K562 (cell line): ENCODE measurements around the gene SPATA16. TPM values are rescaled to one million over a fixed set of nuclear protein-coding genes. Genes with fewer than 3 reads are reported as not detected.

Experiments used
- ARHGAP35 ChIP-seq: fragments of 450-650 bp; IDR thresholded peaks from 2 replicates; pipeline ENCODE4 v1.6.1; 2018; ENCODE audit not compliant: partially characterized antibody
- ARID3B ChIP-seq: fragments of 250-450 bp; sonication (Bioruptor Pico); IDR thresholded peaks from 2 replicates; pipeline ENCODE4 v1.4.0; 2020; ENCODE audit warnings: borderline replicate concordance
- CTCF ChIP-seq, 3 experiments: IDR thresholded peaks in 2 of 3; conservative IDR thresholded peaks in 1 of 3; 2 replicates each; pipeline ENCODE4 v1.5.1; 2011 to 2012; ENCODE audit warnings: low read length in 3 of 3, mild to moderate bottlenecking in 3 of 3, control low read depth in 2 of 3, improper control_type of control experiment in 1 of 3, inconsistent platforms in 1 of 3, low read depth in 1 of 3, mixed read lengths in 1 of 3, moderate library complexity in 1 of 3; ENCODE audit not compliant: insufficient read depth in 2 of 3
- DACH1 ChIP-seq: fragments of 450-650 bp; IDR thresholded peaks from 2 replicates; pipeline ENCODE4 v1.6.1; 2018; ENCODE audit not compliant: partially characterized antibody
- E2F3 ChIP-seq: fragments of 250-450 bp; sonication (Bioruptor Pico); IDR thresholded peaks from 2 replicates; pipeline ENCODE4 v1.4.0; 2020; ENCODE audit warnings: mild to moderate bottlenecking
- KDM1A ChIP-seq, 2 experiments: fragments of 450-650 bp; IDR thresholded peaks; 2 replicates each; pipeline ENCODE4 v1.6.1; 2016; ENCODE audit warnings: mild to moderate bottlenecking in 2 of 2
- KDM4B ChIP-seq, 2 experiments: fragments of 450-650 bp in 1 of 2; sonication (generic) in 1 of 2; IDR thresholded peaks; 2 replicates each; pipeline ENCODE4 v1.6.1; 2016 to 2017; ENCODE audit warnings: borderline replicate concordance in 2 of 2, antibody characterized with exemption in 1 of 2, low read depth in 1 of 2, mild to moderate bottlenecking in 1 of 2
- KLF6 ChIP-seq: fragments of 250-450 bp; sonication (Bioruptor Pico); IDR thresholded peaks from 2 replicates; pipeline ENCODE4 v1.4.0; 2020; ENCODE audit warnings: mild to moderate bottlenecking, moderate library complexity, borderline replicate concordance
- MLX ChIP-seq, 2 experiments: fragments of 450-650 bp in 1 of 2; sonication (generic) in 1 of 2; formaldehyde crosslinking; conservative IDR thresholded peaks; 2 replicates each; pipeline versions ENCODE4 v1.4.0 to v1.8.1; 2020 to 2022; ENCODE audit warnings: mild to moderate bottlenecking in 1 of 2, missing genetic modification reagents in 1 of 2
- POLR2A ChIP-seq: fragments of 450-650 bp; conservative IDR thresholded peaks from 2 replicates; pipeline ENCODE4 v1.6.1; 2016
- PTBP1 ChIP-seq: fragments of 200-400 bp; formaldehyde crosslinking; IDR thresholded peaks from 2 replicates; pipeline ENCODE4 v1.6.1; 2017; ENCODE audit warnings: low read depth, low read length
- RCOR1 ChIP-seq, 2 experiments: IDR thresholded peaks; 2 replicates each; pipeline ENCODE4 v1.6.1; 2012; ENCODE audit warnings: low read depth in 2 of 2, low read length in 2 of 2, borderline replicate concordance in 1 of 2, improper control_type of control experiment in 1 of 2
- TCF7L2 ChIP-seq: fragments of 150-350 bp; IDR thresholded peaks from 2 replicates; pipeline ENCODE4 v1.6.1; 2016; ENCODE audit warnings: low read depth, mild to moderate bottlenecking, low read length, moderate library complexity
- ZBTB7A ChIP-seq: IDR thresholded peaks from 2 replicates; pipeline ENCODE4 v1.6.1; 2011; ENCODE audit warnings: low read depth, mild to moderate bottlenecking, low read length, moderate library complexity, borderline replicate concordance; ENCODE audit not compliant: control insufficient read depth
- ZNF280A ChIP-seq: fragments of 450-650 bp; IDR thresholded peaks from 2 replicates; pipeline ENCODE4 v1.6.1; 2018; ENCODE audit warnings: mild to moderate bottlenecking, low read depth; ENCODE audit not compliant: partially characterized antibody
- ZNF551 ChIP-seq: fragments of 250-450 bp; sonication (Bioruptor Pico); IDR thresholded peaks from 2 replicates; pipeline ENCODE4 v1.5.0; 2021; ENCODE audit warnings: mild to moderate bottlenecking, moderate library complexity
- polyA plus RNA-seq, 8 experiments: library from polyadenylated mRNA; depleted of rRNA in 4 of 8; stranded (reverse) in 5 of 8; unstranded in 3 of 8; fragments of >200 nt; fragmentation: Nextera tagmentation in 2 of 8; fragmentation: Illumina TruSeq in 1 of 8; extraction: Ambion mirVana in 2 of 8; extraction: Trizol in 1 of 8; gene quantifications; 2 replicates each; pipeline versions ENCODE4 v1.2.1 to v1.2.3, GENCODE V29; 2011 to 2014; ENCODE audit warnings: inconsistent platforms in 1 of 8, missing spikeins in 1 of 8
- total RNA-seq, 7 experiments: library from RNA; depleted of rRNA in 6 of 7; stranded (reverse); fragments of >200 nt in 6 of 7; fragmentation: Illumina TruSeq in 2 of 7; extraction: Trizol in 2 of 7; gene quantifications; 2 replicates each; pipeline versions ENCODE4 v1.2.1 to v1.2.3, GENCODE V29; 2011 to 2021; ENCODE audit warnings: low replicate concordance in 1 of 7
- TF ChIP-seq, protein P1 (sequence below): IDR thresholded peaks from 2 replicates; pipeline ENCODE4 v1.6.1; 2011; ENCODE audit not compliant: insufficient read length; ENCODE audit errors: extremely low read depth

SPATA16 gene
- total and polyA plus RNA-seq, 9 of the 15 experiments (the other 6 are each of a cell fraction or from before 2014, with no cell fraction given), result not detected

GRCh38 chr3:172982736-172983364 lies 158.2 kb downstream of the SPATA16 start (continued):
- TF ChIP-seq, protein P1, sequence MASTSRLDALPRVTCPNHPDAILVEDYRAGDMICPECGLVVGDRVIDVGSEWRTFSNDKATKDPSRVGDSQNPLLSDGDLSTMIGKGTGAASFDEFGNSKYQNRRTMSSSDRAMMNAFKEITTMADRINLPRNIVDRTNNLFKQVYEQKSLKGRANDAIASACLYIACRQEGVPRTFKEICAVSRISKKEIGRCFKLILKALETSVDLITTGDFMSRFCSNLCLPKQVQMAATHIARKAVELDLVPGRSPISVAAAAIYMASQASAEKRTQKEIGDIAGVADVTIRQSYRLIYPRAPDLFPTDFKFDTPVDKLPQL, result no peak
- peak; percentile 29 to 66 (median 42); a peak in 4 of 6 replicates for TF ChIP-seq CTCF (IDR thresholded peaks at IDR 0.05 in 2 of 3, conservative IDR thresholded peaks at IDR 0.05 in 1 of 3; ENCODE audit: insufficient read depth in 2 of 3, low read depth in 1 of 3, low read length in 3 of 3)
- no peak for TF ChIP-seq ZNF551 (CRISPR knock-in tag)
- TF ChIP-seq TCF7L2, result no peak
- peak; percentile 83 for TF ChIP-seq DACH1
- TF ChIP-seq KDM1A (IDR thresholded peaks at IDR 0.05), result peak; percentile 78 to 82
- no peak for TF ChIP-seq ARID3B (CRISPR knock-in tag)
- TF ChIP-seq ZNF280A, result no peak
- TF ChIP-seq KDM4B (IDR thresholded peaks at IDR 0.05; ENCODE audit: borderline replicate concordance in 2 of 2, low read depth in 1 of 2), result no peak
- TF ChIP-seq KLF6 (CRISPR knock-in tag), result no peak
- no peak for TF ChIP-seq ARHGAP35
- no peak for TF ChIP-seq PTBP1
- TF ChIP-seq RCOR1 (IDR thresholded peaks at IDR 0.05; ENCODE audit: borderline replicate concordance in 1 of 2, low read depth in 2 of 2, low read length in 2 of 2), result peak; percentile 60 to 87
- no peak for TF ChIP-seq MLX (CRISPR knock-in tag; conservative IDR thresholded peaks at IDR 0.05)
- no peak for TF ChIP-seq E2F3 (CRISPR knock-in tag)
- TF ChIP-seq ZBTB7A, result no peak
- TF ChIP-seq POLR2A, result no peak
